NT2/D1 (cell line): Measurements from ENCODE around the gene POR.

Experiments used
- DNase-seq: peaks from one replicate; pipeline ENCODE4 v3.0.0-alpha.2; 2011; ENCODE audit warnings: low read depth, low spot score
- H3K27me3 ChIP-seq: 2 replicates; pipeline ENCODE4 v1.6.0; 2011; ENCODE audit warnings: mild to moderate bottlenecking; ENCODE audit not compliant: insufficient read length, insufficient read depth
- H3K36me3 ChIP-seq: 2 replicates; pipeline ENCODE4 v1.6.1; 2011; ENCODE audit warnings: mild to moderate bottlenecking, low read length, mixed read lengths; ENCODE audit not compliant: insufficient read depth, insufficient read length
- H3K4me1 ChIP-seq: 2 replicates; pipeline ENCODE4 v1.5.1; 2011; ENCODE audit not compliant: insufficient read depth, insufficient read length
- H3K4me3 ChIP-seq: 2 replicates; pipeline ENCODE4 v1.5.1; 2011; ENCODE audit warnings: low read depth; ENCODE audit not compliant: insufficient read length
- H3K9ac ChIP-seq: 2 replicates; pipeline ENCODE4 v1.6.0; 2011; ENCODE audit warnings: low read depth; ENCODE audit not compliant: insufficient read length
- H3K9me3 ChIP-seq: 2 replicates; pipeline ENCODE4 v1.5.1; 2011; ENCODE audit warnings: mild to moderate bottlenecking, low read length; ENCODE audit not compliant: insufficient read depth
- SUZ12 ChIP-seq: IDR thresholded peaks from 2 replicates; pipeline ENCODE4 v1.6.1; 2011; ENCODE audit not compliant: insufficient read length, insufficient read depth; ENCODE audit errors: extremely low read depth
- YY1 ChIP-seq: IDR thresholded peaks from 2 replicates; pipeline ENCODE4 v1.6.1; 2011; ENCODE audit not compliant: insufficient read length, insufficient read depth
- ZNF274 ChIP-seq: IDR thresholded peaks from 2 replicates; pipeline ENCODE4 v1.6.1; 2011; ENCODE audit warnings: mild to moderate bottlenecking, low read depth, low read length

The POR gene

DNA sequence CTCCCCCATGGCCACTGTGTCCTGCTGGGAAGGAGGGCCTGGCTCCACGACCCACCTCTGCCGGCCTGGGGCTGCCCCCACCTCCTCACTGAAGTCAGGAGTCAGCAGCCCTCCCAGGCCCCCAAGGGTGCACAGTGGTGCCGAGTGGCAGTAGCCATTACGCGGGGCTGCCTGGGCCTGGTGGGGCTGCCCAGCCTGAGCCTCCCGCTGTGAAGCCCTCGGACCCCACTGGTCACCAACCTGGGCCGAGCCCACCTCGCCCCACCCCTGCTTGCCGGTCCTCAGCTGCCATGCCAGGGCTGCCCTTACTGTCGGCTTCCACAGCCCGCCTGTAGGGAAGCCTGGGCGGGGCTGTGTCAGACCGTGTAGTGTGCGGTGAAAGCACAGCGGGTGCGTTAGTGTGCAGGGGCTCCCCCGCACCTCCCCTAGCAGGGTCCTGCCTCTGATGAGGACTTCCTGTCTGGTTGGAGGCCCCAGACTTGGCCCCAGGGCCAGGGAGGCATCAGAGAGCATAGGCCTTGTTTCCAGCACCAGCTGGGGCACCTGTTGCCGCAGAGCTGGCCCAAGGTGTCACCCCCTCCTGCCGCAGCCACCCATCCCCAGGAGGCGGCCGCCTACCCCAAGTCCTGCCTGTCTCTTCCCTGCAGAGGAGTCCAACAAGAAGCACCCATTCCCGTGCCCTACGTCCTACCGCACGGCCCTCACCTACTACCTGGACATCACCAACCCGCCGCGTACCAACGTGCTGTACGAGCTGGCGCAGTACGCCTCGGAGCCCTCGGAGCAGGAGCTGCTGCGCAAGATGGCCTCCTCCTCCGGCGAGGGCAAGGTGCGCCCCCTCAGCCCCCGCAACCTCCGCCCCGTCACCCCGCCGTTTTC lies 69.4 kb downstream of the POR start:
- no peak for TF ChIP-seq ZNF274
- TF ChIP-seq YY1 = no peak
- TF ChIP-seq SUZ12 = no peak
- Histone ChIP-seq H3K36me3 (peaks cover 69% of the 10 kb centered on the region), H3K4me3 (no peak overlapping the region), H3K4me1 (peaks cover 3% of the 10 kb centered on the region), H3K9ac (no peak overlapping the region), H3K9me3 (no peaks in the 10 kb centered on the region), H3K27me3 (no peaks in the 10 kb centered on the region)
- DNase-seq = no peak

DNA sequence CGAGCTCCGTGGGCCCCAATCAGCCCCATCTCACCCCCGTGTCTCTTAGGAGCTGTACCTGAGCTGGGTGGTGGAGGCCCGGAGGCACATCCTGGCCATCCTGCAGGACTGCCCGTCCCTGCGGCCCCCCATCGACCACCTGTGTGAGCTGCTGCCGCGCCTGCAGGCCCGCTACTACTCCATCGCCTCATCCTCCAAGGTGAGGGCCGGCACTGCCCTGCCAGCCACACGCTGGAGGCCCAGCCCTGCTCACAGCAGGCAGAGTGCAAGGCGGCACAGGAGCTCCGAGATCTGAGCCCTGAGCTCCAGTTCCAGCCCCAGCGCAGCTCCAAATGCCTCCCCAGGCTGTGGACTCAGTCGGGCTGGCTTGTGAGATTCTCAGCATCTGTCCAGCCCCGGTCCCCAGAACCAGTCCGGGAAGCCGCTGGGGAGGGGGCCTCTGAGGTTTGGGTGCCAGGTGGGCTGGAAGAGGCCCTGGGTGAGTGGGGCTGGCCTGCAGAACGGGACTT lies 70.1 kb downstream of the POR start:
- Histone ChIP-seq H3K9ac (no peak overlapping the region), H3K9me3 (no peaks in the 10 kb centered on the region), H3K36me3 (peaks cover 67% of the 10 kb centered on the region), H3K4me3 (no peak overlapping the region), H3K27me3 (no peaks in the 10 kb centered on the region), H3K4me1 (peaks cover 10% of the 10 kb centered on the region)
- no peak for TF ChIP-seq ZNF274
- TF ChIP-seq SUZ12 = no peak
- no peak for TF ChIP-seq YY1
- no peak for DNase-seq

DNA sequence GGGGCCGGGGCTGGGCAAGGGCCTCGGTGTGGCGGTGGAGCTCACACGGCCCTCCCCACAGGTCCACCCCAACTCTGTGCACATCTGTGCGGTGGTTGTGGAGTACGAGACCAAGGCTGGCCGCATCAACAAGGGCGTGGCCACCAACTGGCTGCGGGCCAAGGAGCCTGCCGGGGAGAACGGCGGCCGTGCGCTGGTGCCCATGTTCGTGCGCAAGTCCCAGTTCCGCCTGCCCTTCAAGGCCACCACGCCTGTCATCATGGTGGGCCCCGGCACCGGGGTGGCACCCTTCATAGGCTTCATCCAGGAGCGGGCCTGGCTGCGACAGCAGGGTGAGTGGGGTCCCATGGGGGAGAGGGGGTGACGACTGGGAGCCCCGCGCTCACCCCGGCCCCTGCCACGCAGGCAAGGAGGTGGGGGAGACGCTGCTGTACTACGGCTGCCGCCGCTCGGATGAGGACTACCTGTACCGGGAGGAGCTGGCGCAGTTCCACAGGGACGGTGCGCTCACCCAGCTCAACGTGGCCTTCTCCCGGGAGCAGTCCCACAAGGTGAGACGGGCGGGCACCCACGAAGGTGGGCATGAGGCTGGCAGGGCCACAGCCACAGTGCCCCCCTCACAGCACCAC lies 70.7 kb downstream of the POR start:
- no peaks in the 10 kb centered on the region for H3K9me3 ChIP-seq
- no peak overlapping the region for H3K4me3 ChIP-seq
- peaks cover 13% of the 10 kb centered on the region for H3K4me1 ChIP-seq
- H3K36me3 ChIP-seq = peaks cover 64% of the 10 kb centered on the region
- no peak for DNase-seq
- H3K27me3 ChIP-seq = no peaks in the 10 kb centered on the region
- no peak for TF ChIP-seq SUZ12
- TF ChIP-seq YY1 = no peak
- TF ChIP-seq ZNF274 = no peak
- H3K9ac ChIP-seq = no peak overlapping the region

DNA sequence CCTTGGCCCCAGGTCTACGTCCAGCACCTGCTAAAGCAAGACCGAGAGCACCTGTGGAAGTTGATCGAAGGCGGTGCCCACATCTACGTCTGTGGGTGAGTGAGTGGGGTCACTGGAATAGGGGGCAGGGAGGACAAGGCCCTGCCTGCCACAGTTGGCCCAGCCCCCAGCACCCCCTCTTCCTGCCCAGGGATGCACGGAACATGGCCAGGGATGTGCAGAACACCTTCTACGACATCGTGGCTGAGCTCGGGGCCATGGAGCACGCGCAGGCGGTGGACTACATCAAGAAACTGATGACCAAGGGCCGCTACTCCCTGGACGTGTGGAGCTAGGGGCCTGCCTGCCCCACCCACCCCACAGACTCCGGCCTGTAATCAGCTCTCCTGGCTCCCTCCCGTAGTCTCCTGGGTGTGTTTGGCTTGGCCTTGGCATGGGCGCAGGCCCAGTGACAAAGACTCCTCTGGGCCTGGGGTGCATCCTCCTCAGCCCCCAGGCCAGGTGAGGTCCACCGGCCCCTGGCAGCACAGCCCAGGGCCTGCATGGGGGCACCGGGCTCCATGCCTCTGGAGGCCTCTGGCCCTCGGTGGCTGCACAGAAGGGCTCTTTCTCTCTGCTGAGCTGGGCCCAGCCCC lies 71.3 kb downstream of the POR start:
- no peak overlapping the region for H3K9ac ChIP-seq
- no peaks in the 10 kb centered on the region for H3K9me3 ChIP-seq
- H3K4me3 ChIP-seq = no peak overlapping the region
- TF ChIP-seq YY1 = no peak
- TF ChIP-seq SUZ12 = no peak
- peaks cover 15% of the 10 kb centered on the region for H3K4me1 ChIP-seq
- H3K27me3 ChIP-seq = no peaks in the 10 kb centered on the region
- peaks cover 59% of the 10 kb centered on the region for H3K36me3 ChIP-seq
- DNase-seq = no peak

DNA sequence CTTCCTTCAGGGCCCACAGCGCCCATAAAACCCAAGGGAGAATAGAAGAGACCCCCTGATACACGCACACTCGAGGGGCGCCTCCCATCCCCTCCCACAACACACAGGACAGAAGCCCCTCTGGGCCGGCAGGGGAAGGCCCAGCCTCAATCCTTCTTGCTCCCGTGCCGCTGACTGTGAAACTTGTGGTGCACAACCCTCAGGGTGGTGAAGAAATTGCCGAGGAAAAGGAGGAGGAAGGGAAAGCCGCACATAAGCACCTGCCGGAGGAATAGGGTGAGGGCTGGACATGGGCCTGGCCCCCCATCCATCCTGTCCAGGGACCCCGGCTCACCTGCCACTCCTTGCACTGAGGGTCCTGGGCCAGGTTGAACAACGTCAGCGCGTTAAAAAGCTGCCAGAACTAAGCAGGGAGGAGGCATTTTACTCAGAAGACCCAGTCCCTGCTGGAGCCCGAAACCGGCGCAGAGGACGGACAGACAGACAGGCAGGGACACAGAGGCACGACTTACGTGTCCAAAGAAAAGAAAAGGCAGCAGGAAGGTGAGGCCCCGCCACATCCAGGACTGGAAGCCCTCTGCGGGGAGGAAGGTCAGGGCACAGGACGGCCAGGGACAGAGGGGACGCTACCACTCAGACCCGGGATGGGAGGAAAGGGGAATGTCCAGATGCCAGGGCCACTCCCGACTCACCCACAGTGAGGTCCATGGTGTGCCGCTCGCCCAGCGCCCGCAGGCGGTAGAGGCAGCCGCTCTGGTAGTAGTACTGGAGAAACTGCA lies 72.3 kb downstream of the POR start:
- H3K27me3 ChIP-seq = no peaks in the 10 kb centered on the region
- H3K36me3 ChIP-seq = peaks cover 53% of the 10 kb centered on the region
- H3K4me3 ChIP-seq = no peak overlapping the region
- no peak overlapping the region for H3K9ac ChIP-seq
- no peak for DNase-seq
- H3K4me1 ChIP-seq = peaks cover 15% of the 10 kb centered on the region
- TF ChIP-seq ZNF274 = no peak
- TF ChIP-seq YY1 = no peak
- no peak for TF ChIP-seq SUZ12
- no peaks in the 10 kb centered on the region for H3K9me3 ChIP-seq

DNA sequence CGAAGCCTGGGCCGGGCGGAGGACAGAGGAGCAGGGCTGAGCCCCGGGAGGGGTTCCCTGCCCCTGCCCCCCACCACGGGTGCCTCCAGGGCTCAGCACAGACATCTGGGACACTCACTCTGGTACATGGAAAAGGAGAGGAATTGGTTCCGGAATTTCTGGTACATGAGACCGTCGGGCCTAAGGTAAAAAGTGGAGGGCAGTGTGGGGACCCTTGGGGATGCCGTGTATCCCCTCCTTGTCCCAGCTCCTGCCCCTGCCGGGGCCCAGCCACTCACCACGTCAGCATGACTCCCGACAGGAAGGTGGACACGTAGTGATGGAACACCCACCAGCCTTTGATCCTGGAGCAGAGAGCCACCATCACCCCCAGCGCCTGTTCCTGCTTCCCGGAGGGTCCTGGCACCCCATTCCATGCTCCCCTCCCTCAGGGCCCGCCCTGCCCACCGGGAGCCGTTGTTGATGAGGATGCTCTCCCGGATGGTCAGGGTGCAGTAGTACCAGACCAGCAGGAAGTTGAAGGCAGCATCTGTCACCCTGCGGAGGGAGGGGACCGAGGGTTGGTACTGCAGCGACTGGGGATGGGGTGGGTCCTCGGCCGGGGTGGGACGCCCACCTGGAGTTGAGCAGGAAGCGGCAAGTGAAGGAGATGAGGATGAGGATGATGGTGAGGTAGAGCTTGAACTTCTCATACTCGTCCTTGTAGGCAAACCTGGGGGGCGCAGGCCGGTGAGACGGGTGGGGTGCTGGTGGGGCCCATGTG lies 73.0 kb downstream of the POR start:
- no peaks in the 10 kb centered on the region for H3K27me3 ChIP-seq
- H3K4me1 ChIP-seq = peaks cover 15% of the 10 kb centered on the region
- DNase-seq = no peak
- peaks cover 48% of the 10 kb centered on the region for H3K36me3 ChIP-seq
- no peak for TF ChIP-seq YY1
- TF ChIP-seq SUZ12 = no peak
- no peak for TF ChIP-seq ZNF274
- H3K9ac ChIP-seq = no peak overlapping the region
- H3K4me3 ChIP-seq = no peak overlapping the region
- H3K9me3 ChIP-seq = no peaks in the 10 kb centered on the region
